ENCODE results near the gene MED16.

MED16 gene

GRCh38 chr19:831407-832369 lies 61.3 kb downstream of the MED16 start:
- Histone ChIP-seq H3K4me3 (ENCODE audit: insufficient read depth in 1 of 2, low read depth in 1 of 2, low read length in 2 of 2) (no peak overlapping the region), H3K4me1 (ENCODE audit: control insufficient read depth, insufficient read depth, low read depth, low read length) (peaks cover 5% of the 10 kb centered on the region), H3K9me3 (ENCODE audit: control insufficient read depth, low read length) (no peaks in the 10 kb centered on the region), H2AK5ac (ENCODE audit: low read length, severe bottlenecking) (no peak overlapping the region), H2AFZ (ENCODE audit: low read depth, low read length) (no peak overlapping the region), H2BK120ac (ENCODE audit: low read depth, low read length) (no peak overlapping the region), H3K27me3 (ENCODE audit: control insufficient read depth in 1 of 2, insufficient read depth in 1 of 2, low read length in 2 of 2) (peaks cover 0 to 30% of the 10 kb centered on the region in 2 experiments), H3K18ac (ENCODE audit: low read depth in 1 of 2, low read length in 2 of 2) (no peak overlapping the region), H4K91ac (ENCODE audit: low read length) (no peak overlapping the region), H3K9ac (ENCODE audit: low read length) (no peak overlapping the region), H3K14ac (ENCODE audit: low read length in 2 of 2) (peak overlapping the region in 1 of 2 experiments; percentile 20), H3K36me3 (ENCODE audit: control insufficient read depth in 1 of 2, insufficient read depth in 2 of 2, low read depth in 1 of 2, low read length in 2 of 2) (no peaks in the 10 kb centered on the region), H3K79me1 (replicated peaks; ENCODE audit: low read length, poor library complexity, severe bottlenecking) (no peaks in the 10 kb centered on the region), H3K23ac (ENCODE audit: low read length in 2 of 2) (no peak overlapping the region), H3K4ac (ENCODE audit: low read depth in 1 of 2, low read length in 2 of 2) (no peak overlapping the region), H3K27ac (ENCODE audit: low read length, poor library complexity, severe bottlenecking) (no peak overlapping the region), H3K4me2 (ENCODE audit: low read length, poor library complexity, severe bottlenecking) (no peak overlapping the region), H2BK12ac (ENCODE audit: low read length in 2 of 2) (no peak overlapping the region), H2BK15ac (ENCODE audit: low read depth, poor library complexity, severe bottlenecking) (peak overlapping the region; percentile 69), H4K8ac (ENCODE audit: low read length) (no peak overlapping the region), H2BK5ac (ENCODE audit: low read depth, low read length, poor library complexity, severe bottlenecking) (no peak overlapping the region)
- DNase-seq = no peak
- 71% methylated on average over 33 of the region's 38 CpGs for WGBS

- H3K36me3 ChIP-seq (ENCODE audit: control insufficient read depth in 1 of 2, insufficient read depth in 2 of 2, low read depth in 1 of 2, low read length in 2 of 2) = no peaks in the 10 kb centered on the region
- 90% methylated on average over 18 of the region's 18 CpGs for WGBS
- no peak overlapping the region for H3K14ac ChIP-seq (ENCODE audit: low read length in 2 of 2)
- H3K18ac ChIP-seq (ENCODE audit: low read depth in 1 of 2, low read length in 2 of 2) = no peak overlapping the region
- H3K9me3 ChIP-seq (ENCODE audit: control insufficient read depth, low read length) = no peaks in the 10 kb centered on the region
- peaks cover 5% of the 10 kb centered on the region for H3K4me1 ChIP-seq (ENCODE audit: control insufficient read depth, insufficient read depth, low read depth, low read length)
- no peaks in the 10 kb centered on the region for H3K79me1 ChIP-seq (replicated peaks; ENCODE audit: low read length, poor library complexity, severe bottlenecking)
- no peak overlapping the region for H2BK120ac ChIP-seq (ENCODE audit: low read depth, low read length)
- no peak overlapping the region for H3K9ac ChIP-seq (ENCODE audit: low read length)
- no peak overlapping the region for H4K91ac ChIP-seq (ENCODE audit: low read length)
- no peak overlapping the region for H4K8ac ChIP-seq (ENCODE audit: low read length)
- no peak overlapping the region for H2BK5ac ChIP-seq (ENCODE audit: low read depth, low read length, poor library complexity, severe bottlenecking)
- H2BK15ac ChIP-seq (ENCODE audit: low read depth, poor library complexity, severe bottlenecking) = no peak overlapping the region
- H3K4ac ChIP-seq (ENCODE audit: low read depth in 1 of 2, low read length in 2 of 2) = no peak overlapping the region
- H3K23ac ChIP-seq (ENCODE audit: low read length in 2 of 2) = no peak overlapping the region
- H3K27me3 ChIP-seq (ENCODE audit: control insufficient read depth in 1 of 2, insufficient read depth in 1 of 2, low read length in 2 of 2) = peaks cover 0 to 24% of the 10 kb centered on the region in 2 experiments
- H2AFZ ChIP-seq (ENCODE audit: low read depth, low read length) = no peak overlapping the region
- no peak for DNase-seq
- no peak overlapping the region for H2BK12ac ChIP-seq (ENCODE audit: low read length in 2 of 2)
- no peak overlapping the region for H3K4me3 ChIP-seq (ENCODE audit: insufficient read depth in 1 of 2, low read depth in 1 of 2, low read length in 2 of 2)
- H2AK5ac ChIP-seq (ENCODE audit: low read length, severe bottlenecking) = no peak overlapping the region
- no peak overlapping the region for H3K27ac ChIP-seq (ENCODE audit: low read length, poor library complexity, severe bottlenecking)
- no peak overlapping the region for H3K4me2 ChIP-seq (ENCODE audit: low read length, poor library complexity, severe bottlenecking)
These were observed 63.7 kb downstream of the MED16 start for GRCh38 chr19:829129-829758.

- H3K4me2 ChIP-seq (ENCODE audit: low read length, poor library complexity, severe bottlenecking) = no peak within 1 kb of the TSS
- no peak within 1 kb of the TSS for H2BK5ac ChIP-seq (ENCODE audit: low read depth, low read length, poor library complexity, severe bottlenecking)
- H3K4me3 ChIP-seq (ENCODE audit: insufficient read depth in 1 of 2, low read depth in 1 of 2, low read length in 2 of 2) = no peak within 1 kb of the TSS
- H3K9ac ChIP-seq (ENCODE audit: low read length) = no peak within 1 kb of the TSS
- H3K4me1 ChIP-seq (ENCODE audit: control insufficient read depth, insufficient read depth, low read depth, low read length) = peaks cover 12% of the 10 kb centered on the region
- no peak within 1 kb of the TSS for H4K8ac ChIP-seq (ENCODE audit: low read length)
- H3K27me3 ChIP-seq (ENCODE audit: control insufficient read depth in 1 of 2, insufficient read depth in 1 of 2, low read length in 2 of 2) = peaks cover 0 to 29% of the 10 kb centered on the region in 2 experiments
- H3K23ac ChIP-seq (ENCODE audit: low read length in 2 of 2) = no peak within 1 kb of the TSS
- H3K27ac ChIP-seq (ENCODE audit: low read length, poor library complexity, severe bottlenecking) = no peak within 1 kb of the TSS
- H3K9me3 ChIP-seq (ENCODE audit: control insufficient read depth, low read length) = no peaks in the 10 kb centered on the region
- H3K18ac ChIP-seq (ENCODE audit: low read depth in 1 of 2, low read length in 2 of 2) = no peak within 1 kb of the TSS
- H2BK15ac ChIP-seq (ENCODE audit: low read depth, poor library complexity, severe bottlenecking) = no peak within 1 kb of the TSS
- no peak for DNase-seq
- H2BK12ac ChIP-seq (ENCODE audit: low read length in 2 of 2) = no peak within 1 kb of the TSS
- H2BK120ac ChIP-seq (ENCODE audit: low read depth, low read length) = no peak within 1 kb of the TSS
- WGBS = 86% methylated on average over 30 of the region's 33 CpGs
- H2AFZ ChIP-seq (ENCODE audit: low read depth, low read length) = no peak within 1 kb of the TSS
- H3K4ac ChIP-seq (ENCODE audit: low read depth in 1 of 2, low read length in 2 of 2) = no peak within 1 kb of the TSS
- no peaks in the 10 kb centered on the region for H3K79me1 ChIP-seq (replicated peaks; ENCODE audit: low read length, poor library complexity, severe bottlenecking)
- H2AK5ac ChIP-seq (ENCODE audit: low read length, severe bottlenecking) = no peak within 1 kb of the TSS
- H4K91ac ChIP-seq (ENCODE audit: low read length) = no peak within 1 kb of the TSS
- H3K36me3 ChIP-seq (ENCODE audit: control insufficient read depth in 1 of 2, insufficient read depth in 2 of 2, low read depth in 1 of 2, low read length in 2 of 2) = no peaks in the 10 kb centered on the region
- no peak within 1 kb of the TSS for H3K14ac ChIP-seq (ENCODE audit: low read length in 2 of 2)
These were observed 65.2 kb downstream of the MED16 start, which contains the start of gene AZU1 for GRCh38 chr19:827710-828321. Gene AZU1 (plus strand): TSS chr19:827837. CDS start chr19:827847, 10 bp downstream.

GRCh38 chr19:827314-827709 lies 65.7 kb downstream of the MED16 start:
- WGBS = 98% methylated on average over 8 of the region's 11 CpGs
- no peaks in the 10 kb centered on the region for H3K79me1 ChIP-seq (replicated peaks; ENCODE audit: low read length, poor library complexity, severe bottlenecking)
- no peak overlapping the region for H2BK120ac ChIP-seq (ENCODE audit: low read depth, low read length)
- no peak overlapping the region for H4K8ac ChIP-seq (ENCODE audit: low read length)
- no peak overlapping the region for H2BK12ac ChIP-seq (ENCODE audit: low read length in 2 of 2)
- H3K23ac ChIP-seq (ENCODE audit: low read length in 2 of 2) = no peak overlapping the region
- no peak overlapping the region for H3K14ac ChIP-seq (ENCODE audit: low read length in 2 of 2)
- peaks cover 14% of the 10 kb centered on the region for H3K4me1 ChIP-seq (ENCODE audit: control insufficient read depth, insufficient read depth, low read depth, low read length)
- H3K9ac ChIP-seq (ENCODE audit: low read length) = no peak overlapping the region
- no peak overlapping the region for H3K27ac ChIP-seq (ENCODE audit: low read length, poor library complexity, severe bottlenecking)
- no peaks in the 10 kb centered on the region for H3K36me3 ChIP-seq (ENCODE audit: control insufficient read depth in 1 of 2, insufficient read depth in 2 of 2, low read depth in 1 of 2, low read length in 2 of 2)
- no peak overlapping the region for H4K91ac ChIP-seq (ENCODE audit: low read length)
- no peak overlapping the region for H3K4me3 ChIP-seq (ENCODE audit: insufficient read depth in 1 of 2, low read depth in 1 of 2, low read length in 2 of 2)
- H2AK5ac ChIP-seq (ENCODE audit: low read length, severe bottlenecking) = no peak overlapping the region
- no peak overlapping the region for H3K4me2 ChIP-seq (ENCODE audit: low read length, poor library complexity, severe bottlenecking)
- no peaks in the 10 kb centered on the region for H3K9me3 ChIP-seq (ENCODE audit: control insufficient read depth, low read length)
- H2AFZ ChIP-seq (ENCODE audit: low read depth, low read length) = no peak overlapping the region
- no peak for DNase-seq
- peaks cover 0 to 33% of the 10 kb centered on the region in 2 experiments for H3K27me3 ChIP-seq (ENCODE audit: control insufficient read depth in 1 of 2, insufficient read depth in 1 of 2, low read length in 2 of 2)
- no peak overlapping the region for H2BK5ac ChIP-seq (ENCODE audit: low read depth, low read length, poor library complexity, severe bottlenecking)
- no peak overlapping the region for H2BK15ac ChIP-seq (ENCODE audit: low read depth, poor library complexity, severe bottlenecking)
- H3K18ac ChIP-seq (ENCODE audit: low read depth in 1 of 2, low read length in 2 of 2) = no peak overlapping the region
- no peak overlapping the region for H3K4ac ChIP-seq (ENCODE audit: low read depth in 1 of 2, low read length in 2 of 2)

Measured in mesenchymal stem cell (in vitro differentiated cells and primary cell).